Stimulated activated CD8-positive, alpha-beta memory T cell treated with anti-CD3 and anti-CD28 coated beads, Interleukin-2, amount 100 ng/mL, for 48 hours (primary cell): ENCODE measurements around the gene BAK1.
"Not testable (repeated sequence)": the region's sequence is repeated elsewhere in the genome, so short reads cannot be mapped to it uniquely, and the experiment has no call there.

Experiments used
- DNase-seq, 2 donors: peaks; one replicate each; pipeline ENCODE4 v3.0.0-alpha.2; 2020; ENCODE audit warnings: low read depth in 2 of 2

The BAK1 gene

DNA sequence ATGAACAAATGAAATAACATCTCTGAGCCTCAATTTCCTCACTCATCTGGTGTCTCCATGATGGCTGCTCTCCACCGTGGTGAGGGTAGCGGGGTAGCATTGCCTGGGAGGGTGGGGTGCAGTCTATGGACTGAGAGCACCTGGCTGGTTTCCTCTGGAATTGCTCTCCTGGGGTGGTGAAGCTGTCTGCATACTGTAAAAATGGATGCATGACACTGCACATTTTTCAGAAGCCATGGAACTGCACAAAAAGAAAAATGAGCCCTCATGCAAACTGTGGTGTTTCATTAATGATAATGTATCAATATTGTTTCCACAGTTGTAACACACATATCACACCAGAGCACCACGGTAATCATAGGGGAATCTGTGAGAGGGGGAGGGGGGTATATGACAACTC is 28.9 kb upstream of the BAK1 start:
- DNase-seq: no peak

DNA sequence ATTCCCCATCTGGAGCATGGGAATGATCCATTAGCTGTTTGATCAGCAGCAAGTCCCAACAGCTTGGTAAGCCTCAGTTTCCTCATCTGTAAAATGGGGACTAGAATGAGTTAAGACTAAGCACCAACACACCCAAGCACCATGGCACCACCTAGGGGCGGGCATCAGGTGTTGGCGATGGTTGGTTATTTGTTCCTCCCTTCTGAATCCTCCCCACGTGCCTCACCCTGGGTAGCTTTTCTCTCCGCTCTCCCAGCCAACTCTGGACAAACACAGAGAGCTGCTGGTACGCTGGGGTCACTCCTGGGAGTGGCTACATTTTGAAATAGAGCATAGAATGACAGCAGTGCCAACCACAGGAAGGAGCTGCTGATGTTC is 27.7 kb upstream of the BAK1 start:
- DNase-seq: no peak

DNA sequence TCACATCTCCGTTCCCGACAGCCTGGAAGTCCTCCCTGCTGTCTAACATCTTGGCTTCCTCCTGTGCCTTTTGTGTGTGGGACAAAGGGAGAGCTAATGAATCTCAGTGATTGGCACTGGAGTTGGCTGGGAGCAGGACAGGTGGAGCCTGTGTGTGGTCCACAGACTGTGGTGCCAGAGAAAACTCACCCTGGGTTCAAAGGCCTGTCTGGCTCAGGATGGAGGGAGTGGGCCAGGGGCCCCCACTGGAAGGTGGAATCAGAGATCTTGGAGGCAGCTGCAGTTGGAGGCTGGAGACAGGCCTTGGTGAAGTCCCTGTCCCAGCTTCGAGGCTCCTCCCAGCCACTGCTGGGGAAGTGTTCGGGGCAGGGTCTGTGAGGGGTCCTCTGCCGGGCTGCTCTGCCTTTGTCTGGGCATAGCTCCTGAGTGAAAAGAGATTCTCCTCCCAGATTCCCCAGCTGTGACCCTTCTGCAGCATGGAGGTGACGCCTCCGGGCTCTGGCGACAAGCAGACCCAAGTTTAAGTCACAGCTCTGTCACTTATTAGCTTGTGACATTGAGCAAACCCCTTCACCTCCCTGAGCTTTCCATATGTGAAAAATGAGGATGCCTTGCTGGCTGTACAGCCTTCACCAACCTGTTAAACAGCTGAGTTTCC is 27.2 kb upstream of the BAK1 start:
- DNase-seq: no peak

DNA sequence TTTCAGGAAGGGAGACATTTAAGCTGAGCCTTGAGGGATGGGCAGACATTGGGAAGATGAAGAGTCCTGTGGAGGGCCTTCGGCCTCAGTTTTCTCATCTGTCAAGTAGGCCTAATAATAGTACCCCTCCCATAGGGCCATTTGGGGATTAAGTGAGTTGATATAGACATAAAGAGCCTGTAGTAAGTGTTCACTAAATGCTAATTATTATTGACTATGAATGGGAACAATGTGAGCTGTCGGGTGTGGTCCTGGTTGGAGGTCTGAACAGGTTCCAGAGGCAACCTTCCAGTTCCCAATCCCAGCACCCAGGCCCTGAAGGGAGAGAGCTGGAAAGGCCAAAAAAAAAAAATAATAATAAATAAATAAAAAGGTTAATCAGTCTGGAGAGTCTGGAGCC is 26.6 kb upstream of the BAK1 start:
- DNase-seq: no peak

DNA sequence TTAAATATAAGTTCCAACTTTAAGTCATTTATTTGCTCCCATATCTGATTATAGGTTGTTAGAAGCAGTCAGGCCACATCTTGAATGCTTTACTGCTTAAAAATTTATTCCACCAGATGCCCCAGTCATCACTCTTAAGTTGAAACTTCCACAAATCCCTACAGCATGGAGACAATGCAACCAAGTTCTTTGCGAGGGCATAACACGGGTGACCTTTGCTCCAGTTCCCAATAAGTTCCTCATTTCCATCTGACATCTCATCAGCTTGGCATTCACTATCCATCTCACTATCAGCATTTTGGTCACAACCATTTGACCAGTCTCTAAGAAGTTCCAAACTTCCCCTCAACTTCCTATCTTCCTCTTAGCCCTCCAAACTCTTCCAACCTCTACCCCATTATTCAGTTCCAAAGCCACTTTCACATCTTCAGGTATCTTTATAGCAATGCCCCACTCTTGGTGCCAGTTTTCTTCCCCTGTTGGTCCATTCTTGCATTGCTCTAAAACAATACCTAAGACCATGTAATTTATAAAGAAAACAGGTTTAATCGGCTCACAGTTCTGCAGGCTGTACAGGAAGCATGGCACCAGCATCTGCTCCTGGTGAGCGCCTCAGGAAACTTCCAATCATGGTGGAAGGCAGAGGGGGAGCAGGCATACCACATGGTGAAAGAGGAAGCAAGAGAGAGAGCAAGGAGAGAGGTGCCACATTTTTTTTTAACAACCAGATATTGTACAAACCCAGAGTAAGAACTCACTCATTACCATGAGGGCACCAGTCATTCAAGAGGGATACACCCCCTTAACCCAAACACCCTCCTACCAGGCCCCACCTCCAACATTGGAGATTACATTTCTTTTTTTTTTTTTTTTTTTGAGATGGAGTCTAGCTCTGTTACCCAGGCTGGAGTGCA is 25.1 kb upstream of the BAK1 start:
- no peak for DNase-seq

DNA sequence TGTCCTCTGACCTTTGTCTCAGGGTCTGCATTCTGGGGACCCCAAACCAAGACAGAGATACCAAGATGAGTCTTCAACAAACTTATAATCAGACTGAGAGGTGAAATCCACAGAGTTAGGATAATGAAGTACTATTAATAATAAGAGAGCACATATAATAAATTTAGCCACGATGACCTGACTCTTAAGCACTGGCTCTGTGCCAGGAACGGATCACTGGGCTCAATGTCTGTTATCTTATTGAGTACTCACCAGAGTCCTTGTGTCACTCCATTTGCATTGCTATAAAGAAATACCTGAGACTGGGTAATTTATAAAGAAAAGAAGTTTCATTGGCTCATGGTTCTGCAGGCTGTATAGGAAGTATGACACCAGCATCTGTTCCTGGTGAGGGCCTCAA is 22.1 kb upstream of the BAK1 start:
- no peak for DNase-seq

DNA sequence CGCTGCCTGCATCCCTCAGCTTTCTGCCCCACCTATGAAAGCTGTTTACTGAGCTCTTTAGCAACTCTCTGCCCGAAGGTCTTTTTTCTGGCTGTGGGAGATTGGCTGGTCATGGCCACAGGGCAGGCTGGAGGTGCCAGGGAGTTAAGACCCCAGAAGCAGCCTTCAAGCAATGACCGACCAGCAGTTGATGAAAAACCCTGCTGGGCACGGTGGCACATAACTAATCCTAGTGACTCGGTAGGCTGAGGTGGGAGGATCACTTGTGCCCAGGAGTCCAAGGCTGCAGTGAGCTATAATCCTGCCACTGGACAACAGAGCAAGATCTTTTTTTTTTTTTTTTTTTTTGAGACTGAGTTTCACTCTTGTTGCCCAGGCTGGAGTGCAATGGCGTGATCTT is 20.7 kb upstream of the BAK1 start:
- no peak for DNase-seq

DNA sequence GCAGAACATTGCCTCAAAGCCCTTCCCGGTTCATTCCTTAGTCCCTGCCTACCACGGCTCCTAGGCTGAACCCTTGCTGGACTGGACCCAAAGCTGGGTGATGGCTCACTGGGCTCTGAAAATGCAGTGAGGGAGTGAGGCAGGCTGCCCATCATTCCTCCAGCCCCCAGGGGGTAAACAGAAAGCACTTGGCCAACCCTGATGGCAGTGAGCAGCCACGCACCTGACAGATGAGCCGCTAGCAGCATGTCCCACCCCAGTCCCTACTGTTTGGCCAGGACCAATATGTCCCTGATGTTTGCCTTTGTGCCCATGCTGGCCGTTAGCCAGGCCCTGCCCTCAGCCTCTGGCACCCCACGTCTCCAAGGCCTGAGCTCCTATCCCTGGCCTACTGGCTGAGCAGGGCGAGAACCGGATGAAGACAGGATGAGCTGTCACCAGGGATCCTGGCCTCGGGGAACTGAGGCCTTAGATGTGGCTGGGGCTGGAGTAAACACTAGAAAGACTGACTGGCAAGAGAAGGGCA is 19.4 kb upstream of the BAK1 start:
- DNase-seq: no peak

DNA sequence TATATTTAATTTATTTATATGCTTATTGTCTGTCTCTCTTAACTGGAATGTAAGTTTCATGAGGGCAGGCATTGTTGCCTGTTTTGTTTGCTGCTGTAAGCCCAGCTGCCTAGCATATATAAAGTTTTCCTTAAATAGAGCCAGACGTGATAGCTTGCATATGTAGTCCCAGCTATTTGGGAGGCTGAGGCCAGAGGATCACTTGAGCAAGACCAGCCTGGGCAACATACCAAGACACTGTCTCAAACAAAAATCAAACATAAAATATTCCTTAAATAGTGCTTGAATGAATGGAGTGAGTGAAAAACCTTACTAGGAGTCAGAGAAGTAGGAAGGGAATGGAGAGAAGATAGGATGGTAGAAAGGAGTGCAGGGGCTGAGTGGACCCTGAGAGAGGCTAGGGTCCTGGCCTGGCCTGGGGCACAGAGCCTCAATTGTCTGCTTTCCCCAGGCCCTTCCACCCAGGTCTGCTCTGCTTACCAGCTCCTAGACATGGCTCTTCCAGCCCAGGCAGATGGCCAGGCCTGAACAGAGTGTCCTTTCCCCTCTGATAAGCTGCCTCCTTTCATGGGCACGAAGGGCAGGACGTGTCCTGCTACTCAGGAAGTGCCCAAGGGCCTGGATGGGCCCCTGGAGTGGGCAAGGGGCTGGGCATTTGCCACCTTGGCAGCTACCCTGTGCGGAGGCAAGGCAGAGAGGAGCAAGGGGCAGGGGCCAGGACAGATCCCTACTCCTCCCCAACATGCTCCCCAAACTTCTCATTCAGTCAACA is 17.7 kb upstream of the BAK1 start:
- DNase-seq: no peak

DNA sequence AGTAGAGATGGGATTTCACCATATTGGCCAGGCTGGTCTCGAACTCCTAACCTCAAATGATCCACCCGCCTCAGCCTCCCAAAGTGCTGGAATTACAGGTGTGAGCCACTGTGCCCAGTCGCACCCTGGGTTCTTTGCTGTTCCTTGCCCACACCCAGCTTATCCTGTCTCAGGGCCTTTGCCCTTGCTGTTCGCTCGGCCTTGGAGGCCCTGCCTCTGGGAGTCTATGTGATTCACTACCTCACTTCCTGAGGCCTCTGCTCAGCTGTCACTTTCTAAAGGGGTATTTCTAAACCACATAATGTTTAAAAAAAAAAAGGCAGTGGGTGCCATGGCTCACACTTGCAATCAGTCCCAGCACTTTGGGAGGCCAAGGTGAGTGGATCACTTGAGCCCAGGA is 16.8 kb upstream of the BAK1 start:
- not testable (repeated sequence) for DNase-seq

DNA sequence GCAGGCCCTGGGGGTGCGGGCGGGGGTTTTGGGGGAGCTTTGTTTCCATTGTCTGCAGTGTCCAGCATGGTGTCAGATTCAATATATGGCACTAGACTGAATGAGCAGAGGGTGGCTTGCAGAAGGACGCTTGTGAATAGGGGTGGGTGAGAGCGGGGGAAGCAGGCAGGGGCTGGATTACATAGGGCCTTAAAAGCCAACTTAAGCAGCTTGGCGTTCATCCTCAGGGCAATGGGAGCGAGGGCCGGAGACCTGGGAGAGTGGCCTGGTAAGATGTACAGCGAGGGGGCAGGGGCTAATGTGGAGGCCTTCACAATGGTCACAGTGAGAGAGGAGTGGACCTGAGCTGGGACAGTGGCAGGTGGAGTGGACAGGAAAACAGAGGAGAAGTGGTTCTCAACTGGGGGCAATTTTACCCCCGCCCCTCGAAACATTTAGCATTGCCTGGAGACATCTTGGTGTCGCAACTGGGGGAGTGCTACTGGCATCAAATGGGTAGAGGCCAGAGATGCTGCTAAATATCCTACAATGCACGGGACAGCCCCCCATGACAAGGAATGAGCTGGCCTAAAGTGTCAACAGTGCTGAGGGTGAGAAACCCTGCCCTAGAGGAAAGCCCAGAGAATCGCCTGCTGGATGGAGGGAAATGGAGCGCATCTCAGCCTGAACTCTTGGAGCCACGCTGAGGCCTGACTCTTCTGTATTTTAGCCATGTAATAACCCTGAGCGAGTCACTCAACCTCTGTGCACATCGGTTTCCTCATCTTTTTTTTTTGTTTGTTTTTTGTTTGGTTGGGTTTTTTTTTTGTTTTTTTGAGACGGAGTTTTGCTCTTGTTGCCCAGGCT is 15.1 kb upstream of the BAK1 start:
- DNase-seq: no peak

DNA sequence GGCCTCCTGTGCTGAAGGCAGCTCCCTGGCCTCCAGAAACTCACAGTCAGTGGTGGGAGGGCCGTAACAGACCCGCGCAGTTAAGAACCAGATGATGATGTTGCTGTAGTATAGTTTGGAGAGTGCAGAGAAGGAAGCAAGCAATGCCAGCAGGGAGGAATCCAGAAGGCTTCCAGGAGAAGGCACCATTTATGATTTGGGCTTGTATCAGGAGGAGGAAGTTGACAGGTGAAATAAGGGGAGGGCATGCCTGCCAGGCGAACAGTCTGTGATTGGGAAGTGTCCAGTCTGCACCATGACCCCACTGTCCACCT is 13.3 kb upstream of the BAK1 start:
- no peak for DNase-seq

DNA sequence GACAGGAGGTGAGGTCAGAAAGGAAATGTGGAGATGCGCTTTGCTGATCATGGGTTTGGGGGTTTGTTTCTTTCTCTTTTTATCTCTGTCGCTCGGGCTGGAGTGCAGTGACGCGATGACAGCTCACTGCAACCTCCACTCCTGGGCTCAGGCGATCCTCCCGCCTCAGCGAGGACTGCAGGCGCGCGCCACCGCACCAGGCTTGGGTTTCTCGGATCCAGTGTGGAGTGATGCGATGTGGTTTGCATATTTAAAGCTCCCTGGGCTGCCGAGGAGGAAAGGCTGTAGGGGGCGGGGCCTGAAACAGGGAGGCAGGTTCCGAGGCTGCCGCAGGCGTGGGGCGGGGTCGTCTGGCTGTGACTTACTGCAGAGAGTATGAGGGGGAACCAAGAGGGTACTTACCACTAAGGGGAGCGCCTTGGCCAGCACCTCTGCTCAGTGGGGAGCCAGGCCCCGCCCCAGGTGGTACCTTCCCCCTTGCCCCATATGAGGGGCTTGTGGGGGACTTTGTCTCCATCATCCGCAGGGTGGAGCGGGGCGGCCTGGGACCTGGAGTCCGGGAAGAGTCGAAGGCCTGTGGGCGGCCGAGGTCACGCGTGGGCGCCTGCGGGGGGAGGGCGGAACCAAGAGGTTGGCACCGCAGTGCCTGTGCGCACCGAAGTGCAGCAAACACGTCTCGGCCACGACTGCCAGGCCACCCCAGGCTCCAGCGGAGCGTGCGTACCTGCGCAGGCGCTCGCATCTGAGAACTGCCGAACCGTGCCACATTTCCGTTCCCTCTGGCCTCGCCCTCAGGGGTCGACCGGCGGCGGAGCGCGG is 12.7 kb upstream of the BAK1 start:
- no peak for DNase-seq

DNA sequence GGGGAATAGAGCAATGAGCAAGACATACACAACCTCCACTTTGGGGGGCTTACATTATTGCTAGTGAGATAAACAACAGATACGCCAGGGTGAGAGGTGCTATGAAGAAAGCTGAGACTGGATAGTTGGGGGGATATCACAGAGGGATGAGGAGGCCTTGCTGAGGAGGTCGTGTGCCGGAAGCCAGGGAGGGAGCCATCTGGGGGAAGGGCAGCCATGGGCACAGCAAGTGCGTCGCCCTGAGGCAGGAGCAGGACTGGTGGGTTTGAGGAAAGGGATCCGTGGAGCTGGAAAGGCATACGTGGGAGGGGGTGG is 12.2 kb upstream of the BAK1 start:
- no peak for DNase-seq

DNA sequence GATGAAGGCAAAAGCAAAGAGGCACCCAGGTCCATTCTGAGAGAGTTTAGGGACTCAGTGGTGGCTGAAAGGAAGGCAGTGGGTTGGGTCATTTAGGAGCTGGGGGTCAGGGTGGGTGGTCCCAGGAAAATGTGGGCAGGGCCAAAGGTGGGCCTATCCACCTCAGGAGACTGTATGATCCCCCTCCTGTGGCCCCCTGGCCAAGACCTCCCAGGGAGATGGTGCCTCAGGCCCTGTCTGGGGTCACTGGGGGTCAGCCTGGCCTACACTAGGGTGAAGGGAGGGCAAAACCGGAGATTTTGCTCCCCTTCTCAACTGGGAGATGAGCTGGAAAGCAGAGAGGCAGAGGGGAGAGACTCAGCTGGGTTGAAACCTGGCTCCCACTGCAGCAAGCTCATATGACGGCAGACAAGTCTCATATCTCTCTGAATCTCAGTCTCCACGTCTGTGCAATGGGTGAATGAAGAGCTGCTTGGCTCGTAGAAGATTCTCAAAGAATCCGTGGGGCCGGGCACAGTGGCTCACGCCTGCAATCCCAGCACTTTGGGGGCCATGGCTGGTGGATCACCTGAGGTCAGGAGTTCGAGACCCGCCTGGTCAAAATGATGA is 11.5 kb upstream of the BAK1 start:
- DNase-seq: no peak

DNA sequence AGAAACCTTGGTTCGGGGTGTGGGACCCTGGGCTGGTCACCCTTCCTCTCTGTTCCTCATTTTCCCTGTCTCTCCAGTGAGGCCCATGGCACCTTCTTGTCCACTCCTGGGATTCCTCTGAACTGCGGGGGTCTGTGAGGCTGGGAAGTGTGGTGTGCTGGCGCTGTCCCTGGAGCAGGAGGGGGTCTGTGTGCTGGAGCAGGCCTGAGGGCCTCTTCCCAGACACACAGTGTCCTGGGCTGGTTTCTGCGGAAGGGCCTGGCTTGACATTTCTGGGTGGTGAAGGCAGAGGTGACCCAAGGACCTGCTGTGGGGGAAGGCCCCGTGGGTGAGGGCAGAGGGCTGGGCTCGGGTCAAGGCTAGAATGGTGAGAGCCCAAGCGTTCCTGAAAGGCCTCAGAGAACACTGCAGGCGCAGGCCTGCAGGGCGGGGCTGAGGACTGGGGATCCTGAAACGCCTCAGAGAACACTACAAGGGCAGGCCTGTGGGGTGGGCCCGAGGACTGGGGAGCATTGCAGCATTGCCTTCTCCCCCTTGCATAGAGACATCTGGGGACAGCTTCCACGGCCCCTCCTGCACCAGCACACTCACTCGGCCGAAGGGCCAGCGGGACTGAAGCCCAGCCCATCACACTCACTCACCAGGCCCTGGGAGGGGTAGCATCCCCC is 10.6 kb upstream of the BAK1 start:
- no peak for DNase-seq

DNA sequence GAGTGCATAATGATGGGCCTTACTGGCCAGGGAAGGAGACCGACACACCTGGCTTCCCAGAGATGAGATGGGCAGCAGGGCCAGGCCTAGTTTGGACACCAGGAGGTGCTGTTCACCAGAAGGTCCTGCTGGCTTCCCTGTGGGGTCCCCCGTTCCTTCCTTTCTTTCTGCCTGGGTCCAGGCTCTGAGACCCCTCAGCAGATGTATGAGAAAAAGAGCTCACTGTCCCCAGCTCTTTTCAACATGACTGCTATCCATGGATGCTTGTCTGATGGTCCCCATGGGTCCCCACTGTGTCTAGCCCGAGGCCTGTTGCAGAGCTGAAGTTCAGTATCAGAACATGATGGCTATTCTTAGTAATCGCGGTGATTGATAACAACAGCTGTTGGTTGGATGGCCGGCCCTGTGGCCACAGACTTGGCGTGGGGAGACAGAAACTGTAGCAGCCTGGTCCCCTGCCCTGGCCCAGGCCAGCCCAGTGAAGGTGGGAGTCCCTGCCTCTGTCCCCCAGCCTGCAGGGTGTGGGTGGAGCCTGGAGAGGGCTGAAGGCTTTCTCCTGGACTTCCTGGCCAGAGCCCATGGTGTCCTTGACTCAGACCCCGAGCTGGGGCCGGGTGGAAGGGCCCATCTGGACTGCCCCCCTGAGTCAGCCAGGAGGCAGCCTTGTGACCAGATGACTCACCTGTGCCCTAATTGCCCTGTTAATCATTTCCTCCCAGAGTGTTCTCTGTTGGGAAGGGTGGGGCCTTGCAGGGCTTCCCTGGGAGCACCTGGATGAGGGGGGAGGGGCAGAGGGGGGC is 9.9 kb upstream of the BAK1 start:
- peak in 1 of 2 donors; percentile 43 for DNase-seq

DNA sequence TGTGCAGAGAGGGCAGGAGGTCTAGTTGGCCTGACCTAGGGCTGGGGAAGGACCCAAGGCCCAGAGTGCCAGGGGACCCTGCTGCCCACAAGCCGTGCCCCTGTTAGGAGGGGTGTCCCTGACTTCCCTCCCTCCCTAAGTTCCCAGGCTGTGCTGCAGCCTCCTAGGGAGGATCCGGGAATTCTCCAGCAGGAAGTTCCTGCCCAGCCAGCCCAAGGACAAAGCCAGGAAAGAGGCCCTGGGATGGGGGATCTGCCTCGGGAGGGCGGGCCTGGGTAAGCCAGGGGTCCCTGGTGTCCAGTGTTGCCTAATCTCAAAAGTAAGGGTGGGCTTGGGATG is 9.3 kb upstream of the BAK1 start:
- DNase-seq: no peak

DNA sequence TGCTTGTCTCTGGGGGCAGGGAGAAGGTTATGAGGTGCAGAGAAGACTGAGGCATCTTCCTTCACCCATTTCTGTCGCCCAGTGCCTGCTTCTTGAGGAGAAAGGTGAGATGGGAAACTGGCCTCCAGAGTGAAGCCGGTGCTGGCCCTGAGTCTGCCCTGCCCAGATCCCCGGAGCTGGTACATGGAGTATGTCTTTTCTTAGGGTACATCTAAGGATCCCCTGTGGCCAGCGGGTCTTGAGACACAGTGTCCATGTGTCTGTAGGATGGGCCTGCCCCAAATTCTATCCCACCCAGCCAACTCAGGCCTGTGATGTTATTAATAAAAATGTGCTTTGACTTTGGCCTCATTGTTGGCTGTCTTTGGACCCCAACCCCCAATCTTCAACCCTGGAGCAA is 8.8 kb upstream of the BAK1 start:
- no peak for DNase-seq
